HFFc6 (cell line): Measurements from ENCODE around the gene WDR20. TPM values are rescaled to one million over a fixed set of nuclear protein-coding genes. Genes with fewer than 3 reads are reported as not detected.
A peak's percentile ranks its signal among the peaks of the same experiment; 100 is the strongest.

ENCODE experiments used
- DNase-seq: peaks from one replicate; pipeline ENCODE4 v3.0.0-alpha.2; 2018
- H3K27ac Mint-ChIP-seq: 2 replicates; pipeline ENCODE4 v1.8.0; 2020; ENCODE audit warnings: mild to moderate bottlenecking, mixed read lengths
- H3K27me3 Mint-ChIP-seq: 2 replicates; pipeline ENCODE4 v1.8.0; 2021; ENCODE audit warnings: mild to moderate bottlenecking, moderate library complexity, mixed read lengths; ENCODE audit not compliant: insufficient read depth
- H3K36me3 Mint-ChIP-seq: 2 replicates; pipeline ENCODE4 v1.8.0; 2021; ENCODE audit warnings: low read depth, mixed read lengths
- H3K4me1 Mint-ChIP-seq: 2 replicates; pipeline ENCODE4 v1.8.0; 2020; ENCODE audit warnings: low read depth, mixed read lengths
- H3K4me3 Mint-ChIP-seq: 2 replicates; pipeline ENCODE4 v1.8.0; 2020; ENCODE audit warnings: mild to moderate bottlenecking, moderate library complexity, mixed read lengths
- H3K9me3 Mint-ChIP-seq: 2 replicates; pipeline ENCODE4 v1.8.0; 2020; ENCODE audit warnings: mild to moderate bottlenecking, mixed read lengths
- CTCF ChIP-seq: fragments of 200-600 bp; sonication (generic); IDR thresholded peaks from 2 replicates; pipeline ENCODE4 v1.5.0; 2021; ENCODE audit warnings: antibody characterized with exemption, mild to moderate bottlenecking
- total RNA-seq, 6 experiments: library from RNA; stranded (reverse); fragmentation: NEBNext Ultra II Directional; extraction: Animal tissue kit (Norgen Biotek cat#: 25700); gene quantifications; 2 replicates in 1 of 6; 3 replicates in 5 of 6; pipeline ENCODE4 v1.2.3, GENCODE V29; 2021

The WDR20 gene
- total RNA-seq, 6 experiments from 2014 or later = 24.4 to 28.7 (median 27.7) TPM

DNA sequence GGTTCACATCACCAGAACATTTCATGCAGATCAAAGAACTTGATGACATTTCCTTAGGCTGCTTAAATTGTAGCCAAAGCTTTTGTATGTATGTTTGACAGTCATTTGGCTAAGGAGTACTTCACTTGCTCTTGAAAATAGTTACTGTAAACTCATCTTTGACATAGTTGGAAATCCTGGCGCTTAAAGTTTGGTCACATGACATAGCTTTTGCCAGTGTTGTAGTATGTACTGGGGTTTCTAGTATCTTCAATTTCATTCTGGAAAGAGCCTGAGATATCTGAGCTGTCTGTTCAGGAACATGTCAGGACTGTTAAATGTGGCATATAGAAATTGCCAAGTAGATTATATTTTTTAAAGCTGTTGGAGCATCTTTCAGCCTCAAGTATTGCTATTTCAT is 55.7 kb downstream of the WDR20 start:
- no peak for DNase-seq
- TF ChIP-seq CTCF = no peak
- Mint-ChIP-seq H3K27ac (no peak overlapping the region), H3K36me3 (peaks cover 15% of the 10 kb centered on the region), H3K4me1 (peaks cover 42% of the 10 kb centered on the region), H3K9me3 (no peaks in the 10 kb centered on the region), H3K4me3 (no peak overlapping the region), H3K27me3 (no peaks in the 10 kb centered on the region; the same call in 1 of the 2 replicates)

- Mint-ChIP-seq H3K9me3 (no peaks in the 10 kb centered on the region), H3K4me3 (no peak overlapping the region; the same call in 1 of the 2 replicates), H3K36me3 (peaks cover 15% of the 10 kb centered on the region), H3K27me3 (no peaks in the 10 kb centered on the region; the same call in 1 of the 2 replicates), H3K4me1 (peaks cover 38% of the 10 kb centered on the region), H3K27ac (peak overlapping the region; percentile 51; the same call in 1 of the 2 replicates)
- no peak for TF ChIP-seq CTCF
- DNase-seq = no peak
Measured at GRCh38 chr14:102196039-102196901, 56.6 kb downstream of the WDR20 start.

GRCh38 chr14:102196902-102197230 is 57.2 kb downstream of the WDR20 start:
- DNase-seq = no peak
- TF ChIP-seq CTCF = no peak
- H3K4me3 Mint-ChIP-seq = no peak overlapping the region
- peak overlapping the region; percentile 18; the same call in 1 of the 2 replicates for H3K27ac Mint-ChIP-seq
- H3K27me3 Mint-ChIP-seq = no peaks in the 10 kb centered on the region; the same call in 1 of the 2 replicates
- peaks cover 34% of the 10 kb centered on the region for H3K4me1 Mint-ChIP-seq
- H3K9me3 Mint-ChIP-seq = no peaks in the 10 kb centered on the region
- peaks cover 15% of the 10 kb centered on the region for H3K36me3 Mint-ChIP-seq

GRCh38 chr14:102197317-102197853 is 57.7 kb downstream of the WDR20 start:
- TF ChIP-seq CTCF = no peak
- Mint-ChIP-seq H3K27me3 (no peaks in the 10 kb centered on the region; the same call in 1 of the 2 replicates), H3K4me1 (peaks cover 34% of the 10 kb centered on the region), H3K36me3 (peaks cover 15% of the 10 kb centered on the region), H3K9me3 (no peaks in the 10 kb centered on the region), H3K27ac (peak overlapping the region; percentile 18; the same call in 1 of the 2 replicates), H3K4me3 (no peak overlapping the region)
- no peak for DNase-seq

DNA sequence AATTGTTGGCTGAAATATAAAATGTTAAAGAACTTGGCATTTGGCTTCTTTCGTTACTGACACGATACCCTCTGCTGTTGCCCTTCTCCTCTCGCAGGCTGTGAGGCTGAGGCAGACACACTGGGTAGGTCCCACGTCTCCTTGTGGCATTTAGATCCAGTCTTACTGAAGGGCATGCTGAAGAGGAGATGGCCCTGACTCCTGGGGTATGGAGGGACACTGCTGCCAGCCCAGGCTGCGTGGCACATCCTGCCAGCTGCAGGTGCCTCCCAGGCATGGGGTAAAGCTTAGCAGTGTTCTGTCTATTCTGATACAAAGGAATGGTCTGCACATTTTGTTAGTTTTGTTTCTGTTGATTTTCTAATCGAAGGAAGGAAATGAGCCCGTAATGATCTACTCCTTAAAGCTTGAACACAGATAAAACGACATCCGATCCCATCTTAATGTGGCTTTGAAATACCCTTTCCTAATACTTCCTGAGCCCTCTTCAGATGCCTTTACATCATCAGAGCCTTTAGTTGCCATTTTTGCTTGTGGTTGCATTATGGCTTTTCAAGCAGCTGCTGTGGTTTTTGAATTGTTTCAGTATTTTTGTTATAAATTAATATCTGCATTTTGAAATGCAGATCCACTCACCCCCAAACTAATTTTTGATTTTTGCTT is 61.1 kb downstream of the WDR20 start:
- peaks cover 15% of the 10 kb centered on the region for H3K4me1 Mint-ChIP-seq
- no peaks in the 10 kb centered on the region; the same call in 1 of the 2 replicates for H3K27me3 Mint-ChIP-seq
- H3K36me3 Mint-ChIP-seq = peaks cover 20% of the 10 kb centered on the region
- DNase-seq = no peak
- H3K27ac Mint-ChIP-seq = no peak overlapping the region
- no peak overlapping the region for H3K4me3 Mint-ChIP-seq
- no peaks in the 10 kb centered on the region for H3K9me3 Mint-ChIP-seq
- TF ChIP-seq CTCF = no peak
